ENCODE results near the gene HOXD12. TPM values are rescaled to one million over a fixed set of nuclear protein-coding genes. Genes with fewer than 3 reads are reported as not detected.

HOXD12 gene
- total RNA-seq, 1 experiment from 2014 or later: 0.27 TPM

DNA sequence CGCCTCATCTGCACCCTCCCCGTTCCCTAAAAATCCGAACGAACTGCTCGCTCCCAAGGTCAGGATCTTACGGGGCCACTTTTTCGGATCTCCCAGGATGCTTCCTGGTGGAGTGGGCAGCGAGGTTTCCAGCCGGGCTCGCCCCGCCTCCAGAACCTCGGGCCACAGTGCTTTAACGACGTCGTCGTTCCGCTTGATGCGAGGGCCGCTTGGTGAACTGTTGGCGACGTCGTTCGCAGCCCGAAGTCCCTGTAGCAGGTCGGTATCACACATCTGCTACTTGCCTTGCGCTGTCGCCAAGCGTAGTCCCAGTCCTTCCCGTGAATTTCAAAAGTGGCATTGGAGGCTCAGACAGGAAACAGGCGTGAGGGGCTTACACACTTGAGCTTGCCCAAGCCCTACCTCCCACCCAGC, 31.2 kb upstream of the HOXD12 start:
- TF ChIP-seq SP1 (IDR thresholded peaks at IDR 0.05; ENCODE audit: low read depth): no peak
- TF ChIP-seq ZFX (IDR thresholded peaks at IDR 0.05): no peak
- TF ChIP-seq YY1 (IDR thresholded peaks at IDR 0.05; ENCODE audit: extremely low read depth, insufficient replicate concordance, low read depth, low read length): no peak
- TF ChIP-seq POLR2AphosphoS5 (IDR thresholded peaks at IDR 0.05; ENCODE audit: low read depth, low read length): no peak
- TF ChIP-seq SIN3A (IDR thresholded peaks at IDR 0.05; ENCODE audit: low read depth): no peak
- TF ChIP-seq ATF3 (IDR thresholded peaks at IDR 0.05): no peak
- no peak for TF ChIP-seq FOSL1 (IDR thresholded peaks at IDR 0.05; ENCODE audit: low read depth)
- no peak for TF ChIP-seq CBX3 (IDR thresholded peaks at IDR 0.05; ENCODE audit: low read depth)
- no peak for TF ChIP-seq EZH2 (IDR thresholded peaks at IDR 0.05)
- no peak for TF ChIP-seq ZBTB33 (IDR thresholded peaks at IDR 0.05; ENCODE audit: extremely low read depth, insufficient replicate concordance, low read length)
- no peak for TF ChIP-seq ZNF274 (IDR thresholded peaks at IDR 0.05; ENCODE audit: low read depth, low read length)
- no peak for TF ChIP-seq SRF (IDR thresholded peaks at IDR 0.05; ENCODE audit: low read depth)
- TF ChIP-seq ELF1 (IDR thresholded peaks at IDR 0.05; ENCODE audit: borderline replicate concordance, low read depth): no peak
- TF ChIP-seq EGR1 (IDR thresholded peaks at IDR 0.05; ENCODE audit: low read depth): no peak
- TF ChIP-seq, protein P1, sequence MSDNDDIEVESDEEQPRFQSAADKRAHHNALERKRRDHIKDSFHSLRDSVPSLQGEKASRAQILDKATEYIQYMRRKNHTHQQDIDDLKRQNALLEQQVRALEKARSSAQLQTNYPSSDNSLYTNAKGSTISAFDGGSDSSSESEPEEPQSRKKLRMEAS (IDR thresholded peaks at IDR 0.05): no peak
- no peak for ATAC-seq
- intact Hi-C loops (cut with micrococcal nuclease): no loop called here
- Histone ChIP-seq H3K27ac (ENCODE audit: low read depth, low read length) (no peak overlapping the region), H3K27me3 (ENCODE audit: insufficient read depth, low read length) (no peaks in the 10 kb centered on the region), H3K9ac (ENCODE audit: low read length) (no peak overlapping the region), H3K36me3 (ENCODE audit: control insufficient read depth in 1 of 2, insufficient read depth in 2 of 2, low read length in 2 of 2) (no peaks in the 10 kb centered on the region), H3K4me3 (replicated peaks in 1 of 2; ENCODE audit: low read depth in 1 of 2, low read length in 2 of 2) (no peak overlapping the region), H3K9me3 (ENCODE audit: control insufficient read depth in 1 of 2, insufficient read depth in 1 of 2, low read depth in 1 of 2, low read length in 2 of 2) (no peaks in the 10 kb centered on the region), H3K79me2 (ENCODE audit: insufficient read depth, low read length) (no peaks in the 10 kb centered on the region), H4K20me1 (ENCODE audit: insufficient read depth) (no peaks in the 10 kb centered on the region), H3K9me2 (ENCODE audit: insufficient read depth) (no peaks in the 10 kb centered on the region), H3K4me1 (ENCODE audit: control insufficient read depth in 1 of 2, insufficient read depth in 2 of 2, low read length in 2 of 2) (no peaks in the 10 kb centered on the region), H2AFZ (ENCODE audit: low read depth, low read length, poor library complexity, severe bottlenecking) (no peak overlapping the region), H3K4me2 (ENCODE audit: low read length) (no peak overlapping the region)
- no peak for DNase-seq (ENCODE audit: low read depth, low spot score)
- ChIA-PET CTCF (no interaction called here), POLR2A (no interaction called here), RAD21 (ENCODE audit: low non-redundant PET in 1 of 2, low total read pairs in 2 of 2, uncharacterized antibody in 2 of 2, unreplicated experiment in 2 of 2) (no interaction called here)
- BruUV-seq (replicated peaks): no TSS peak

Measured in HCT116 (cell line).